Stimulated activated CD4-positive, alpha-beta T cell treated with anti-CD3 and anti-CD28 coated beads, Interleukin-1b, Interleukin-23, amount 100 ng/mL, for 4 hours (primary cell): ENCODE data around the gene ABR.
"Not testable (repeated sequence)": the region's sequence is repeated elsewhere in the genome, so short reads cannot be mapped to it uniquely, and the experiment has no call there.

Experiments
- DNase-seq, 2 donors: peaks; one replicate each; pipeline ENCODE4 v3.0.0-alpha.2; 2020; ENCODE audit warnings: low read depth in 2 of 2

ABR gene

GRCh38 chr17:1147664-1148063, 32.1 kb downstream of the ABR start:
- DNase-seq, result no peak

GRCh38 chr17:1146561-1147265, 33.1 kb downstream of the ABR start:
- DNase-seq, result no peak

- DNase-seq, result no peak
Measured at GRCh38 chr17:1145311-1145986, 34.3 kb downstream of the ABR start.

GRCh38 chr17:1144162-1144561, 35.6 kb downstream of the ABR start:
- no peak for DNase-seq

GRCh38 chr17:1143573-1143972, 36.2 kb downstream of the ABR start:
- no peak for DNase-seq

GRCh38 chr17:1142561-1142971, 37.2 kb downstream of the ABR start:
- no peak for DNase-seq

GRCh38 chr17:1137465-1137894, 42.3 kb downstream of the ABR start:
- no peak for DNase-seq

GRCh38 chr17:1136748-1137147, 43.0 kb downstream of the ABR start:
- no peak for DNase-seq

GRCh38 chr17:1134634-1135324, 45.0 kb downstream of the ABR start:
- DNase-seq, result no peak

GRCh38 chr17:1130191-1130590, 49.6 kb downstream of the ABR start:
- no peak for DNase-seq

- DNase-seq, result not testable (repeated sequence)
Measured at GRCh38 chr17:1128463-1128862, 51.3 kb downstream of the ABR start.

- no peak for DNase-seq
Measured at GRCh38 chr17:1126801-1127550, 52.8 kb downstream of the ABR start.

GRCh38 chr17:1126250-1126797, 53.5 kb downstream of the ABR start:
- DNase-seq, result no peak

GRCh38 chr17:1125788-1126145, 54.0 kb downstream of the ABR start:
- no peak for DNase-seq

- no peak for DNase-seq
Measured at GRCh38 chr17:1124896-1125787, 54.6 kb downstream of the ABR start.

GRCh38 chr17:1123921-1124715, 55.7 kb downstream of the ABR start:
- no peak for DNase-seq

- no peak for DNase-seq
Measured at GRCh38 chr17:1123393-1123831, 56.4 kb downstream of the ABR start.

GRCh38 chr17:1122533-1123392, 57.0 kb downstream of the ABR start:
- peak; percentile 76 to 85 for DNase-seq

GRCh38 chr17:1121442-1121817, 58.4 kb downstream of the ABR start:
- DNase-seq, result not testable (repeated sequence)
